ENCODE results near the gene SV2C. TPM values are rescaled to one million over a fixed set of nuclear protein-coding genes. Genes with fewer than 3 reads are reported as not detected.

Gene SV2C
- total and polyA plus RNA-seq, 2 donors (not counting 1 experiment from before 2014, with no cell fraction given), result not detected

GRCh38 chr5:76331126-76331525 is 247.9 kb downstream of the SV2C start:
- Histone ChIP-seq H3K9me3 (ENCODE audit: control insufficient read depth, insufficient read depth, low read depth, low read length) (no peaks in the 10 kb centered on the region), H3K4me2 (ENCODE audit: extremely low read depth, insufficient read depth, low read length) (no peak overlapping the region), H2AFZ (ENCODE audit: low read length) (no peak overlapping the region), H3K27ac (ENCODE audit: insufficient read depth, low read length) (no peak overlapping the region), H3K79me2 (ENCODE audit: control insufficient read depth, insufficient read depth, low read length) (no peaks in the 10 kb centered on the region), H3K36me3 (ENCODE audit: control insufficient read depth, insufficient read depth, low read length) (no peaks in the 10 kb centered on the region), H4K20me1 (ENCODE audit: control insufficient read depth, extremely low read depth, insufficient read depth, low read length) (no peaks in the 10 kb centered on the region), H3K27me3 (ENCODE audit: control insufficient read depth, insufficient read depth, low read length) (no peaks in the 10 kb centered on the region), H3K4me3 (replicated peaks in 1 of 4; ENCODE audit: control extremely low read depth in 1 of 4, insufficient read depth in 1 of 4, low read depth in 3 of 4, low read length in 4 of 4) (no peak overlapping the region), H3K4me1 (ENCODE audit: control insufficient read depth, extremely low read depth, insufficient read depth, low read length) (no peaks in the 10 kb centered on the region), H3K9ac (ENCODE audit: insufficient read depth, low read length) (no peak overlapping the region)
- no peak for DNase-seq (ENCODE audit: low read depth in 2 of 2)
- no peak for TF ChIP-seq EZH2 (IDR thresholded peaks at IDR 0.05; ENCODE audit: low read length, missing control alignments)

- Histone ChIP-seq H3K9ac (ENCODE audit: insufficient read depth, low read length) (no peak overlapping the region), H4K20me1 (ENCODE audit: control insufficient read depth, extremely low read depth, insufficient read depth, low read length) (no peaks in the 10 kb centered on the region), H2AFZ (ENCODE audit: low read length) (no peak overlapping the region), H3K4me1 (ENCODE audit: control insufficient read depth, extremely low read depth, insufficient read depth, low read length) (no peaks in the 10 kb centered on the region), H3K4me2 (ENCODE audit: extremely low read depth, insufficient read depth, low read length) (no peak overlapping the region), H3K27me3 (ENCODE audit: control insufficient read depth, insufficient read depth, low read length) (no peaks in the 10 kb centered on the region), H3K4me3 (replicated peaks in 1 of 4; ENCODE audit: control extremely low read depth in 1 of 4, insufficient read depth in 1 of 4, low read depth in 3 of 4, low read length in 4 of 4) (no peak overlapping the region), H3K9me3 (ENCODE audit: control insufficient read depth, insufficient read depth, low read depth, low read length) (no peaks in the 10 kb centered on the region), H3K36me3 (ENCODE audit: control insufficient read depth, insufficient read depth, low read length) (no peaks in the 10 kb centered on the region), H3K79me2 (ENCODE audit: control insufficient read depth, insufficient read depth, low read length) (no peaks in the 10 kb centered on the region), H3K27ac (ENCODE audit: insufficient read depth, low read length) (no peak overlapping the region)
- no peak for TF ChIP-seq CTCF (conservative IDR thresholded peaks at IDR 0.05 in 1 of 2, IDR thresholded peaks at IDR 0.05 in 1 of 2; ENCODE audit: low read depth in 1 of 2, low read length in 2 of 2)
- no peak for TF ChIP-seq EZH2 (IDR thresholded peaks at IDR 0.05; ENCODE audit: low read length, missing control alignments)
- no peak for DNase-seq (ENCODE audit: low read depth in 2 of 2)
These were observed 248.9 kb downstream of the SV2C start for GRCh38 chr5:76332102-76332501.

- no peak overlapping the region for H3K4me3 ChIP-seq (replicated peaks in 1 of 4; ENCODE audit: control extremely low read depth in 1 of 4, insufficient read depth in 1 of 4, low read depth in 3 of 4, low read length in 4 of 4)
- no peak for TF ChIP-seq CTCF (conservative IDR thresholded peaks at IDR 0.05 in 1 of 2, IDR thresholded peaks at IDR 0.05 in 1 of 2; ENCODE audit: low read depth in 1 of 2, low read length in 2 of 2)
- TF ChIP-seq EZH2 (IDR thresholded peaks at IDR 0.05; ENCODE audit: low read length, missing control alignments), result no peak
- H3K36me3 ChIP-seq (ENCODE audit: control insufficient read depth, insufficient read depth, low read length), result no peaks in the 10 kb centered on the region
- H3K9ac ChIP-seq (ENCODE audit: insufficient read depth, low read length), result no peak overlapping the region
- no peak overlapping the region for H3K4me2 ChIP-seq (ENCODE audit: extremely low read depth, insufficient read depth, low read length)
- H4K20me1 ChIP-seq (ENCODE audit: control insufficient read depth, extremely low read depth, insufficient read depth, low read length), result no peaks in the 10 kb centered on the region
- H3K79me2 ChIP-seq (ENCODE audit: control insufficient read depth, insufficient read depth, low read length), result no peaks in the 10 kb centered on the region
- DNase-seq (ENCODE audit: low read depth in 2 of 2), result no peak
- no peak overlapping the region for H2AFZ ChIP-seq (ENCODE audit: low read length)
- H3K4me1 ChIP-seq (ENCODE audit: control insufficient read depth, extremely low read depth, insufficient read depth, low read length), result no peaks in the 10 kb centered on the region
- H3K27me3 ChIP-seq (ENCODE audit: control insufficient read depth, insufficient read depth, low read length), result no peaks in the 10 kb centered on the region
- H3K9me3 ChIP-seq (ENCODE audit: control insufficient read depth, insufficient read depth, low read depth, low read length), result no peaks in the 10 kb centered on the region
- no peak overlapping the region for H3K27ac ChIP-seq (ENCODE audit: insufficient read depth, low read length)
These were observed 249.5 kb downstream of the SV2C start for GRCh38 chr5:76332611-76333205.

Data from fibroblast of lung (primary cell).